ENCODE data around the gene RASD1.

The RASD1 gene

DNA sequence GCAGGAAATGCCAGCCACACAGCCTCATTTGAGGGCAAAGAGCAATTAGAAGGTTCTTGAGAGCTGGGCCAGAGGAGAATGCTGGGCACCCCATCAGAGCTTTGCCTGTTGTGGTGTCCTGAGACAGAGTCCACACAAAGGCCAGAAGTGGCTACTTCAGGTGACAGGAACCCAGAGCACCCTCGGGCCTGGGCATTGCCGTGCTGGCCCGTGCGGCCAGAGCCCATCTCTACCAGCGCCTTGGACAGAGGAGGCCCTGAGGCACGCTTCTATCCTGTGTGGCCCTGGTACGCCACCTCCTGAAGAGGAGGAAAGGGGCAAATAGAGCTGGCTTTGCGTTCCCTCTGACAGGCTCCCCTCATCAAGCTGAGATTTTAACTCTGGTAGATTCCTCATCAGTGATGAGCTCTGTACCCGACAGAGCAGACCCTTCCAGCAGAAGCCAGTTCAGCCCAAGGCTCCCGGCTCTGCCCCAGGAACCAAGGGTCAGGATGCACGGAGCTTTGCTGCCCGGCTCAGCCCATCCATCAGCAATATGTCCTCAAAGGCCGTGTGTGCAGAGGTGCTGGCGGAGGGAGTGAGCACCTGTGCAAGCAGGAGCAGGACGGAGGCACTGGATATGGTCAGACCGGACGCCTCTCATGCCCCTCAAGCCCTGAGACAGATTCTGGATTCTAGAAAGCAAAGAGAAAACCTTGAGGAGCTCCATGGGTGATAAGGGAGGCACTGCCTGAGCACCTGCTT is 3.4 kb upstream of the RASD1 start:
- no peak for DNase-seq (ENCODE audit: low read depth)
- H3K4me3 ChIP-seq (ENCODE audit: low read depth, low read length) = no peak overlapping the region
- TF ChIP-seq CTCF (IDR thresholded peaks at IDR 0.05; ENCODE audit: low read depth, low read length, missing control alignments) = no peak

GRCh38 chr17:17498606-17499301 is 2.6 kb upstream of the RASD1 start:
- H3K4me3 ChIP-seq (ENCODE audit: low read depth, low read length) = no peak overlapping the region
- TF ChIP-seq CTCF (IDR thresholded peaks at IDR 0.05; ENCODE audit: low read depth, low read length, missing control alignments) = no peak
- no peak for DNase-seq (ENCODE audit: low read depth)

- TF ChIP-seq CTCF (IDR thresholded peaks at IDR 0.05; ENCODE audit: low read depth, low read length, missing control alignments) = no peak
- H3K4me3 ChIP-seq (ENCODE audit: low read depth, low read length) = no peak overlapping the region
- no peak for DNase-seq (ENCODE audit: low read depth)
These were observed 1.8 kb upstream of the RASD1 start for GRCh38 chr17:17497845-17498520.

GRCh38 chr17:17497065-17497844 is 1.1 kb upstream of the RASD1 start:
- no peak for TF ChIP-seq CTCF (IDR thresholded peaks at IDR 0.05; ENCODE audit: low read depth, low read length, missing control alignments)
- no peak overlapping the region for H3K4me3 ChIP-seq (ENCODE audit: low read depth, low read length)
- DNase-seq (ENCODE audit: low read depth) = no peak

GRCh38 chr17:17495536-17496188 is 533 bp downstream of the RASD1 start:
- peak overlapping the region; percentile 55; the same call in 1 of the 2 replicates for H3K4me3 ChIP-seq (ENCODE audit: low read depth, low read length)
- DNase-seq (ENCODE audit: low read depth) = no peak
- no peak for TF ChIP-seq CTCF (IDR thresholded peaks at IDR 0.05; ENCODE audit: low read depth, low read length, missing control alignments)

GRCh38 chr17:17494870-17495535 is 1.2 kb downstream of the RASD1 start:
- no peak for DNase-seq (ENCODE audit: low read depth)
- no peak overlapping the region for H3K4me3 ChIP-seq (ENCODE audit: low read depth, low read length)
- TF ChIP-seq CTCF (IDR thresholded peaks at IDR 0.05; ENCODE audit: low read depth, low read length, missing control alignments) = no peak
